K562 (cell line): ENCODE results near the gene S100A8. TPM values are rescaled to one million over a fixed set of nuclear protein-coding genes. Genes with fewer than 3 reads are reported as not detected.

Experiments
- ARNT ChIP-seq, 2 experiments: fragments of 450-650 bp; IDR thresholded peaks; 2 replicates each; pipeline ENCODE4 v1.6.1; 2016; ENCODE audit warnings: mild to moderate bottlenecking in 1 of 2
- BCLAF1 ChIP-seq, 2 experiments: fragments of 450-650 bp in 1 of 2; IDR thresholded peaks; 2 replicates each; pipeline ENCODE4 v1.6.1; 2011 to 2017; ENCODE audit warnings: low read depth in 2 of 2, antibody characterized with exemption in 1 of 2, borderline replicate concordance in 1 of 2, low read length in 1 of 2, mild to moderate bottlenecking in 1 of 2, mixed read lengths in 1 of 2; ENCODE audit not compliant: control insufficient read depth in 1 of 2
- BMI1 ChIP-seq: fragments of 150-350 bp; IDR thresholded peaks from 2 replicates; pipeline ENCODE4 v1.6.1; 2014; ENCODE audit warnings: low read length
- HNRNPLL ChIP-seq: fragments of 200-400 bp; formaldehyde crosslinking; IDR thresholded peaks from 2 replicates; pipeline ENCODE4 v1.6.1; 2017; ENCODE audit warnings: low read length, low read depth, mild to moderate bottlenecking; ENCODE audit not compliant: poor library complexity, severe bottlenecking
- MLLT1 ChIP-seq, 2 experiments: fragments of 450-650 bp; IDR thresholded peaks; 2 replicates each; pipeline ENCODE4 v1.6.1; 2016
- MTA2 ChIP-seq: fragments of 450-650 bp; IDR thresholded peaks from 2 replicates; pipeline ENCODE4 v1.6.1; 2016; ENCODE audit warnings: low read depth
- NFE2L1 ChIP-seq: fragments of 450-650 bp; IDR thresholded peaks from 2 replicates; pipeline ENCODE4 v1.6.1; 2016; ENCODE audit warnings: missing genetic modification characterization, low read depth, mild to moderate bottlenecking, missing compliant biosample characterization, moderate library complexity, borderline replicate concordance
- SNIP1 ChIP-seq: fragments of 450-650 bp; IDR thresholded peaks from 2 replicates; pipeline ENCODE4 v1.7.1; 2017; ENCODE audit warnings: low read depth, mild to moderate bottlenecking
- ZBTB1 ChIP-seq: sonication (generic); formaldehyde crosslinking; IDR thresholded peaks from 2 replicates; pipeline ENCODE4 v1.8.1; 2023; ENCODE audit warnings: missing genetic modification reagents, low read depth, mild to moderate bottlenecking, borderline replicate concordance
- ZBTB17 ChIP-seq: fragments of 450-650 bp; formaldehyde crosslinking; IDR thresholded peaks from 2 replicates; pipeline ENCODE4 v1.4.0; 2020; ENCODE audit warnings: mild to moderate bottlenecking
- ZFP36 ChIP-seq: fragments of 150-350 bp; IDR thresholded peaks from 2 replicates; pipeline ENCODE4 v1.6.1; 2018; ENCODE audit warnings: low read length, low read depth; ENCODE audit not compliant: partially characterized antibody
- ZFPM2 ChIP-seq: fragments of 250-450 bp; sonication (Bioruptor Pico); IDR thresholded peaks from 2 replicates; pipeline ENCODE4 v1.5.1; 2022; ENCODE audit warnings: mild to moderate bottlenecking
- ZNF277 ChIP-seq: fragments of 250-450 bp; sonication (Bioruptor Pico); IDR thresholded peaks from 2 replicates; pipeline ENCODE4 v1.8.0; 2022; ENCODE audit warnings: inconsistent platforms, mild to moderate bottlenecking, moderate library complexity, borderline replicate concordance
- ZNF408 ChIP-seq: fragments of 250-450 bp; sonication (Bioruptor Pico); IDR thresholded peaks from 2 replicates; pipeline ENCODE4 v1.4.0; 2020; ENCODE audit warnings: low read depth, mild to moderate bottlenecking, moderate library complexity
- polyA plus RNA-seq, 8 experiments: library from polyadenylated mRNA; depleted of rRNA in 4 of 8; stranded (reverse) in 5 of 8; unstranded in 3 of 8; fragments of >200 nt; fragmentation: Nextera tagmentation in 2 of 8; fragmentation: Illumina TruSeq in 1 of 8; extraction: Ambion mirVana in 2 of 8; extraction: Trizol in 1 of 8; gene quantifications; 2 replicates each; pipeline versions ENCODE4 v1.2.1 to v1.2.3, GENCODE V29; 2011 to 2014; ENCODE audit warnings: inconsistent platforms in 1 of 8, missing spikeins in 1 of 8
- total RNA-seq, 7 experiments: library from RNA; depleted of rRNA in 6 of 7; stranded (reverse); fragments of >200 nt in 6 of 7; fragmentation: Illumina TruSeq in 2 of 7; extraction: Trizol in 2 of 7; gene quantifications; 2 replicates each; pipeline versions ENCODE4 v1.2.1 to v1.2.3, GENCODE V29; 2011 to 2021; ENCODE audit warnings: low replicate concordance in 1 of 7
- TF ChIP-seq, protein P1 (sequence below): sonication (generic); formaldehyde crosslinking; IDR thresholded peaks from 2 replicates; pipeline ENCODE4 v1.8.0; 2022; ENCODE audit warnings: missing genetic modification reagents, mild to moderate bottlenecking, borderline replicate concordance
- TF ChIP-seq, protein P2 (sequence below): IDR thresholded peaks from 3 replicates; pipeline ENCODE4 v1.6.1; 2011; ENCODE audit warnings: borderline replicate concordance, mild to moderate bottlenecking, moderate library complexity; ENCODE audit not compliant: insufficient read length; ENCODE audit errors: extremely low read depth

Gene S100A8
- total and polyA plus RNA-seq, 9 of the 15 experiments (the other 6 are each of a cell fraction or from before 2014, with no cell fraction given), result 0.15 to 0.60 TPM; not detected in 7

DNA sequence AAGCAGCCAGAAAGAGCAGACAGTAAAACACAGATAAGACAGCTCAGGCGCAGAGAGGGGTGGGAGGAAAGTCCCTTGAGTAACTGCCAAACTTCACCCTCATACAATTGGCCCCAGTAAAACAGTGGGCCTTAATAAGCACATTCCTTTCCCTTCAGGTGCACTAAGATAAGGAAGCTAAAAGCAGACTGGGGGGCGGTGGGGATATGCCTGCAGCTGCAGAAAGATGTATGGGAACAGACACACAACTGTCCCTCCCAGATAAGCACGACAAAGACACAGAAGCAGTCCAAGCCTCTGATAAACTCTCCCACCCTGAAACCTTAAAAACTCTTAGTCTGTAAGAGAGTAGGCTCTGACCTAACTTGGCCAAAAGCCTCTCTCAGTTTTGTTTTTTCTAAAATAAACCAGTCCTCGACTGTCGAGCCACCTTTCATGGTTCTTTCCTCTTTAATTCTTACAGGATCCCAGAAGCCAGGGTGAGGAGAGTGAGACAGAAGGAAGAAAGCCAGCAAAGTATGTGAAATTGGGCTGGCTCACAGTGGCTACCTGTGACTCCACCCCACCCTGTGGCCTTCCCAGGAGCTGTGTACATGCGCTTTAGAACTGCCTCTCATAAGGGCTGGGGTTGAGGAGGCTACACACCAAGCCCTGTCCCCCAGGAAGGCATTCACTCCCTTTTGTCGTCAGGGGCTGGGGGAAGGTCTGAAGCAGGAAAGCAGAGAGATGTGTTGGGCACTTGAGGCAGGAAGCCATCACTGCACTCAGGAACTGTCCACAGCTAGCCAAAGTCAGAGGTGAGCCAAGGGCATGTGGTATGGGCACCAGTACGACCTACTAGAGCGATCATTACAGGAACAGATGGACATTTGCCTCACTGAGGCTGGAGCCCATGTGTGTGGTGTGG, 46.8 kb downstream of the S100A8 start (continued):
- TF ChIP-seq ZBTB1 (CRISPR knock-in tag) (no peak), MLLT1 (IDR thresholded peaks at IDR 0.05) (peak; percentile 51 to 88; a peak in 2 of 4 replicates), SNIP1 (no peak), ZNF277 (CRISPR knock-in tag) (no peak), HNRNPLL (no peak), ARNT (IDR thresholded peaks at IDR 0.05) (peak; percentile 99), MTA2 (peak; percentile 100), BMI1 (no peak), ZFP36 (no peak), ZNF408 (CRISPR knock-in tag) (no peak), BCLAF1 (IDR thresholded peaks at IDR 0.05; ENCODE audit: borderline replicate concordance in 1 of 2, control insufficient read depth in 1 of 2, low read depth in 2 of 2, low read length in 1 of 2) (no peak; a peak in 1 of 4 replicates), ZFPM2 (CRISPR knock-in tag) (no peak), ZBTB17 (peak; percentile 74; the same call in 1 of the 2 replicates), NFE2L1 (tag) (0 out of 2 replicates have a peak, but pooled peaks have one; percentile 14)
- TF ChIP-seq, protein P1, sequence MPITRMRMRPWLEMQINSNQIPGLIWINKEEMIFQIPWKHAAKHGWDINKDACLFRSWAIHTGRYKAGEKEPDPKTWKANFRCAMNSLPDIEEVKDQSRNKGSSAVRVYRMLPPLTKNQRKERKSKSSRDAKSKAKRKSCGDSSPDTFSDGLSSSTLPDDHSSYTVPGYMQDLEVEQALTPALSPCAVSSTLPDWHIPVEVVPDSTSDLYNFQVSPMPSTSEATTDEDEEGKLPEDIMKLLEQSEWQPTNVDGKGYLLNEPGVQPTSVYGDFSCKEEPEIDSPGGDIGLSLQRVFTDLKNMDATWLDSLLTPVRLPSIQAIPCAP (CRISPR knock-in tag), result no peak
- TF ChIP-seq, protein P2, sequence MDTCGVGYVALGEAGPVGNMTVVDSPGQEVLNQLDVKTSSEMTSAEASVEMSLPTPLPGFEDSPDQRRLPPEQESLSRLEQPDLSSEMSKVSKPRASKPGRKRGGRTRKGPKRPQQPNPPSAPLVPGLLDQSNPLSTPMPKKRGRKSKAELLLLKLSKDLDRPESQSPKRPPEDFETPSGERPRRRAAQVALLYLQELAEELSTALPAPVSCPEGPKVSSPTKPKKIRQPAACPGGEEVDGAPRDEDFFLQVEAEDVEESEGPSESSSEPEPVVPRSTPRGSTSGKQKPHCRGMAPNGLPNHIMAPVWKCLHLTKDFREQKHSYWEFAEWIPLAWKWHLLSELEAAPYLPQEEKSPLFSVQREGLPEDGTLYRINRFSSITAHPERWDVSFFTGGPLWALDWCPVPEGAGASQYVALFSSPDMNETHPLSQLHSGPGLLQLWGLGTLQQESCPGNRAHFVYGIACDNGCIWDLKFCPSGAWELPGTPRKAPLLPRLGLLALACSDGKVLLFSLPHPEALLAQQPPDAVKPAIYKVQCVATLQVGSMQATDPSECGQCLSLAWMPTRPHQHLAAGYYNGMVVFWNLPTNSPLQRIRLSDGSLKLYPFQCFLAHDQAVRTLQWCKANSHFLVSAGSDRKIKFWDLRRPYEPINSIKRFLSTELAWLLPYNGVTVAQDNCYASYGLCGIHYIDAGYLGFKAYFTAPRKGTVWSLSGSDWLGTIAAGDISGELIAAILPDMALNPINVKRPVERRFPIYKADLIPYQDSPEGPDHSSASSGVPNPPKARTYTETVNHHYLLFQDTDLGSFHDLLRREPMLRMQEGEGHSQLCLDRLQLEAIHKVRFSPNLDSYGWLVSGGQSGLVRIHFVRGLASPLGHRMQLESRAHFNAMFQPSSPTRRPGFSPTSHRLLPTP, result no peak
